K562 (cell line): Measurements from ENCODE around the gene IFI27L2. TPM values are rescaled to one million over a fixed set of nuclear protein-coding genes. Genes with fewer than 3 reads are reported as not detected.

ENCODE experiments used
- ATAC-seq: fragments of 200-7000 bp; cut with Tn5 transposase; 3 replicates; pipeline ENCODE4 v1.9.1; 2020; ENCODE audit warnings: moderate library complexity
- BruUV-seq: library from RNA; stranded (reverse); fragments of 400-500 nt; replicated peaks from 2 replicates; lab custom pipeline; 2021; lab: Mats Ljungman, UMichigan
- CTCF ChIA-PET: fragments of 300-600 bp; formaldehyde crosslinking; extraction: SDS; loops from one replicate; lab custom pipeline; 2021; ENCODE audit warnings: low intra/inter-chr PET ratio; lab: Yijun Ruan, JAX
- POLR2A ChIA-PET: fragments of 300-600, 350-650 bp; sonication (Branson Sonifier 250); formaldehyde crosslinking; extraction: SDS; loops from one replicate; lab custom pipeline; 2021; ENCODE audit warnings: antibody characterized with exemption, inconsistent platforms; lab: Yijun Ruan, JAX
- DNase-seq, 4 experiments: peaks; one replicate each; pipeline versions ENCODE4 v3.0.0 to v3.0.0-alpha.2; 2011 to 2018; ENCODE audit warnings: low spot score in 3 of 4, mixed read lengths in 3 of 4; ENCODE audit errors: extremely low read depth in 1 of 4
- FAIRE-seq: peaks from 2 replicates; lab custom pipeline; 2011; peaks lifted over from hg19 to GRCh38; lab: Jason Lieb, UNC
- H2AFZ ChIP-seq: 2 replicates; pipeline ENCODE4 v1.6.0; 2011; ENCODE audit warnings: low read depth, low read length, control low read depth, inconsistent platforms
- H3K27ac ChIP-seq: fragments of 200-600 bp; 3 replicates; pipeline ENCODE4 v1.8.0; 2011; ENCODE audit warnings: low read depth, mild to moderate bottlenecking, control low read depth, inconsistent platforms, low read length, moderate library complexity, mixed read lengths; ENCODE audit errors: extremely low read depth
- H3K27me3 ChIP-seq, 2 experiments: fragments of 300-600 bp in 1 of 2; 2 replicates in 1 of 2; 3 replicates in 1 of 2; pipeline versions ENCODE4 v1.6.0 to v1.8.0; 2011; ENCODE audit warnings: inconsistent platforms in 2 of 2, low read length in 2 of 2, mild to moderate bottlenecking in 1 of 2, mixed read lengths in 1 of 2, moderate library complexity in 1 of 2; ENCODE audit not compliant: control insufficient read depth in 2 of 2, insufficient read depth in 2 of 2
- H3K36me3 ChIP-seq: fragments of 300-600 bp; 3 replicates; pipeline ENCODE4 v1.8.0; 2011; ENCODE audit warnings: mild to moderate bottlenecking, low read length, inconsistent platforms; ENCODE audit not compliant: control insufficient read depth, insufficient read depth
- H3K4me1 ChIP-seq, 2 experiments: fragments of 200-600 bp in 1 of 2; replicated peaks in 1 of 2; 2 replicates in 1 of 2; 3 replicates in 1 of 2; pipeline versions ENCODE4 v1.5.1 to v1.8.0; 2011; ENCODE audit warnings: inconsistent platforms in 2 of 2, low read length in 2 of 2, mild to moderate bottlenecking in 1 of 2, mixed read lengths in 1 of 2, moderate library complexity in 1 of 2; ENCODE audit not compliant: control insufficient read depth in 2 of 2, insufficient read depth in 2 of 2
- H3K4me2 ChIP-seq: 2 replicates; pipeline ENCODE4 v1.6.1; 2011; ENCODE audit warnings: low read length, control low read depth, inconsistent platforms, mixed read lengths; ENCODE audit not compliant: insufficient read depth
- H3K4me3 ChIP-seq: fragments of 200-600 bp; sonication (generic), shearing (Covaris generic); 2 replicates; pipeline ENCODE4 v1.5.1; 2016; ENCODE audit warnings: control low read depth, inconsistent platforms
- H3K79me2 ChIP-seq: fragments of 200-600 bp; 3 replicates; pipeline ENCODE4 v1.8.0; 2011; ENCODE audit warnings: low read length, inconsistent platforms; ENCODE audit not compliant: control insufficient read depth, insufficient read depth
- H3K9ac ChIP-seq, 2 experiments: 2 replicates each; pipeline versions ENCODE4 v1.6.0 to v1.6.1; 2011; ENCODE audit warnings: low read depth in 2 of 2, low read length in 2 of 2, control low read depth in 1 of 2, inconsistent platforms in 1 of 2, mild to moderate bottlenecking in 1 of 2, mixed read lengths in 1 of 2; ENCODE audit not compliant: insufficient read depth in 1 of 2
- H3K9me1 ChIP-seq: one replicate; pipeline ENCODE4 v1.6.0; 2011; ENCODE audit warnings: inconsistent platforms, mild to moderate bottlenecking, low read length, moderate library complexity; ENCODE audit not compliant: control insufficient read depth, insufficient read depth
- H3K9me3 ChIP-seq: replicated peaks from 2 replicates; pipeline ENCODE4 v1.5.1; 2011; ENCODE audit warnings: low read depth, low read length, inconsistent platforms; ENCODE audit not compliant: control insufficient read depth, insufficient read depth
- H4K20me1 ChIP-seq: replicated peaks from 2 replicates; pipeline ENCODE4 v1.6.1; 2011; ENCODE audit warnings: low read length, inconsistent platforms, mixed read lengths; ENCODE audit not compliant: control insufficient read depth, insufficient read depth
- ATF1 ChIP-seq, 2 experiments: fragments of 450-650 bp in 1 of 2; IDR thresholded peaks; 2 replicates each; pipeline ENCODE4 v1.6.1; 2016; ENCODE audit warnings: missing compliant biosample characterization in 1 of 2, missing genetic modification characterization in 1 of 2
- CAMTA2 ChIP-seq: fragments of 250-450 bp; sonication (Bioruptor Pico); conservative IDR thresholded peaks from 2 replicates; pipeline ENCODE4 v1.5.1; 2022
- ETS2 ChIP-seq: IDR thresholded peaks from 2 replicates; pipeline ENCODE4 v1.6.1; 2016; ENCODE audit warnings: borderline replicate concordance, missing genetic modification characterization, mild to moderate bottlenecking, moderate library complexity, missing compliant biosample characterization; ENCODE audit not compliant: poor library complexity, severe bottlenecking
- KDM5B ChIP-seq: fragments of 200-600 bp; sonication (generic); IDR thresholded peaks from 2 replicates; pipeline ENCODE4 v1.6.1; 2012; ENCODE audit warnings: low read depth, mild to moderate bottlenecking, moderate library complexity, low read length, control low read depth, inconsistent platforms; ENCODE audit not compliant: insufficient replicate concordance
- NFE2L1 ChIP-seq: fragments of 450-650 bp; IDR thresholded peaks from 2 replicates; pipeline ENCODE4 v1.6.1; 2016; ENCODE audit warnings: missing genetic modification characterization, low read depth, mild to moderate bottlenecking, missing compliant biosample characterization, moderate library complexity, borderline replicate concordance
- PHB2 ChIP-seq: fragments of 450-650 bp; IDR thresholded peaks from 2 replicates; pipeline ENCODE4 v1.6.1; 2017; ENCODE audit warnings: low read depth
- SMAD3 ChIP-seq: fragments of 450-650 bp; formaldehyde crosslinking; conservative IDR thresholded peaks from 2 replicates; pipeline ENCODE4 v1.4.0; 2020; ENCODE audit warnings: mild to moderate bottlenecking
- TFAM ChIP-seq: fragments of 250-450 bp; sonication (Bioruptor Pico); conservative IDR thresholded peaks from 2 replicates; pipeline ENCODE4 v1.5.0; 2021; ENCODE audit warnings: mild to moderate bottlenecking, moderate library complexity
- THAP7 ChIP-seq: fragments of 250-450 bp; sonication (Bioruptor Pico); IDR thresholded peaks from 2 replicates; pipeline ENCODE4 v1.5.0; 2021
- XRCC3 ChIP-seq: fragments of 450-650 bp; IDR thresholded peaks from 2 replicates; pipeline ENCODE4 v1.6.1; 2017; ENCODE audit warnings: mild to moderate bottlenecking, moderate library complexity
- WGBS: fragments of 100-300 bp; shearing (Covaris generic); methylation state at CpG from one replicate; pipeline ENCODE4 v1.1.6; 2016; ENCODE audit warnings: low coverage, mixed read lengths; ENCODE audit not compliant: insufficient coverage; ENCODE audit errors: missing lambda C conversion rate; 5-methylcytosine and 5-hydroxymethylcytosine counted together
- in situ Hi-C: fragments of 300-500 bp; cut with MboI; formaldehyde crosslinking; loops from 4 replicates; pipeline ENCODE4 v1.15.0; 2018; ENCODE audit warnings: inconsistent platforms, mixed read lengths
- intact Hi-C: fragments of 100-400 bp; cut with micrococcal nuclease; formaldehyde crosslinking; loops from 2 replicates; pipeline ENCODE4 v1.14.2; 2022
- polyA plus RNA-seq, 8 experiments: library from polyadenylated mRNA; depleted of rRNA in 4 of 8; stranded (reverse) in 5 of 8; unstranded in 3 of 8; fragments of >200 nt; fragmentation: Nextera tagmentation in 2 of 8; fragmentation: Illumina TruSeq in 1 of 8; extraction: Ambion mirVana in 2 of 8; extraction: Trizol in 1 of 8; gene quantifications; 2 replicates each; pipeline versions ENCODE4 v1.2.1 to v1.2.3, GENCODE V29; 2011 to 2014; ENCODE audit warnings: inconsistent platforms in 1 of 8, missing spikeins in 1 of 8
- total RNA-seq, 7 experiments: library from RNA; depleted of rRNA in 6 of 7; stranded (reverse); fragments of >200 nt in 6 of 7; fragmentation: Illumina TruSeq in 2 of 7; extraction: Trizol in 2 of 7; gene quantifications; 2 replicates each; pipeline versions ENCODE4 v1.2.1 to v1.2.3, GENCODE V29; 2011 to 2021; ENCODE audit warnings: low replicate concordance in 1 of 7

The IFI27L2 gene
- total and polyA plus RNA-seq, 9 of the 15 experiments (the other 6 are each of a cell fraction or from before 2014, with no cell fraction given): 1.0 to 9.3 (median 4.1) TPM

GRCh38 chr14:94171208-94171607 is 41.8 kb upstream of the IFI27L2 start (continued):
- TF ChIP-seq KDM5B (no peak), TFAM (CRISPR knock-in tag) (no peak), XRCC3 (no peak), NFE2L1 (tag) (no peak)

GRCh38 chr14:94170136-94170535 is 40.7 kb upstream of the IFI27L2 start:
- Histone ChIP-seq H3K79me2 (no peaks in the 10 kb centered on the region), H3K9ac (no peak overlapping the region), H3K4me3 (no peak overlapping the region), H3K27me3 (peaks cover 0 to 11% of the 10 kb centered on the region in 2 experiments; a peak in 3 of 5 replicates), H3K4me1 (peaks cover 0 to 15% of the 10 kb centered on the region in 2 experiments; a peak in 2 of 5 replicates), H3K9me3 (no peaks in the 10 kb centered on the region), H3K4me2 (no peak overlapping the region), H3K27ac (no peak overlapping the region), H2AFZ (no peak overlapping the region), H4K20me1 (no peaks in the 10 kb centered on the region), H3K9me1 (no peaks in the 10 kb centered on the region), H3K36me3 (no peaks in the 10 kb centered on the region)
- ChIA-PET CTCF (no interaction called here), POLR2A (interaction anchor here (0.6 to 0.7 kb wide), 3 partner anchors 24 to 101 kb away, joined by 3 read pairs; no protein-coding TSS in a partner anchor)
- DNase-seq (no peak), FAIRE-seq (no peak), ATAC-seq (no peak)
- in situ Hi-C loops (no loop called here), intact Hi-C loops (no loop called here)
- WGBS: 0% methylated on average over 5 of the region's 6 CpGs
- TF ChIP-seq ETS2 (no peak), THAP7 (CRISPR knock-in tag) (no peak), CAMTA2 (CRISPR knock-in tag) (no peak), SMAD3 (CRISPR knock-in tag) (no peak), PHB2 (no peak), ATF1 (CRISPR knock-in tag; IDR thresholded peaks at IDR 0.05) (no peak), ATF1 (tag; IDR thresholded peaks at IDR 0.05) (no peak)
- BruUV-seq: no TSS peak
